Bronchial epithelial cell (primary cell): ENCODE data around the gene DAZAP1. TPM values are rescaled to one million over a fixed set of nuclear protein-coding genes. Genes with fewer than 3 reads are reported as not detected.

Experiments
- DNase-seq: peaks from one replicate; pipeline ENCODE4 v3.0.0-alpha.2; 2010; ENCODE audit warnings: low read depth
- FAIRE-seq: peaks from 2 replicates; lab custom pipeline; 2011; peaks lifted over from hg19 to GRCh38; lab: Jason Lieb, UNC
- H3K27me3 ChIP-seq: 2 replicates; pipeline ENCODE4 v1.5.1; 2011; ENCODE audit warnings: low read length; ENCODE audit not compliant: control insufficient read depth, insufficient read depth
- H3K36me3 ChIP-seq: 2 replicates; pipeline ENCODE4 v1.5.1; 2011; ENCODE audit warnings: low read length; ENCODE audit not compliant: control insufficient read depth, insufficient read depth
- H3K4me3 ChIP-seq: 2 replicates; pipeline ENCODE4 v1.5.1; 2011; ENCODE audit warnings: mild to moderate bottlenecking, low read depth, low read length, control low read depth
- total RNA-seq: library from RNA; depleted of rRNA; stranded (reverse); fragments of >200 nt; gene quantifications from 2 replicates; pipeline ENCODE4 v1.2.1, GENCODE V29; 2014
- TF ChIP-seq, protein P1 (sequence below): IDR thresholded peaks from 2 replicates; pipeline ENCODE4 v1.5.1; 2011; ENCODE audit warnings: mild to moderate bottlenecking, moderate library complexity, low read length, control low read depth, inconsistent platforms; ENCODE audit not compliant: insufficient read depth, severe bottlenecking

DAZAP1 gene
- total RNA-seq, 1 donor from 2014 or later = 115 TPM

DNA sequence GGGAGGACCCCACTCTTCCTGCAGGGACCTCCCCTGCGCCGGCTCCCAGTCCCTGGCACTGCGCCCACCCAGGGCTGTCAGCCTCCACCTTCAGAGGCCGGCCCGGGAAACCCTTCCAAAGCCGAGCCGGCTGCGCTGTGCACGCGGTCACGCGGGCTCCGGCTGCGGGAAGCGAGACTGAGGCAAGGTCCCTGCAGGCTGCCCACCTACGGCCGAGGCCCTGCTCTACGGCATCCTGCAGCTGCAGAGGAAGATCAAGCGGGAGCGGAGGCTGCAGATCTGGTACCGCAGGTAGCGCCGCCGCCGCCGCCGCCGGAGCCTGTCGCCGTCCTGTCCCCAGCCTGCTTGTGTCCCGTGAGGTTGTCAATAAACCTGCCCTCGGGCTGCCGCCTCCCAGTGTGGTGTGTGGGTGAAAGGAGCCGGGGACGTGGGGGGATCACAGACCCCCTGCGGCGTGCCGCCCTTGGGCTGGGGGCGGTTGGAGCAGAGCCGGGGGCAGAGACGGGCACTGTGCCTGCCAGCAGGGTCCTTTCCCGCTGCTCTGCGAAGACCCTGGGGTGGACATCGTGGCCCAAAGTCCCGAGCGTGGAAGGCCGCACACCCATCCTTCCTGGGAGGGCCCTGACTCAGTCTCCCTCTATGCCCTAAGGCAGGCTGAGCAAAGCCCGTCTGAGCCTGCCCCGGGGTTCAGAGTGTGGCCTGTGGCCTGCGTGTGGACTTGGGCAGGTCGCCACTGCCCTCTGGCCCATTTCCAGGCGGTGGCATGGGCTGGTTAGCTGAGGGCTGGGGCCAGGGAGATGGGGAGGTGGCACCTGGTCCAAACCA is 12.0 kb upstream of the DAZAP1 start:
- FAIRE-seq (no peak), DNase-seq (no peak)
- Histone ChIP-seq H3K4me3 (no peak overlapping the region), H3K27me3 (no peaks in the 10 kb centered on the region), H3K36me3 (peaks cover 12% of the 10 kb centered on the region)
- TF ChIP-seq, protein P1, sequence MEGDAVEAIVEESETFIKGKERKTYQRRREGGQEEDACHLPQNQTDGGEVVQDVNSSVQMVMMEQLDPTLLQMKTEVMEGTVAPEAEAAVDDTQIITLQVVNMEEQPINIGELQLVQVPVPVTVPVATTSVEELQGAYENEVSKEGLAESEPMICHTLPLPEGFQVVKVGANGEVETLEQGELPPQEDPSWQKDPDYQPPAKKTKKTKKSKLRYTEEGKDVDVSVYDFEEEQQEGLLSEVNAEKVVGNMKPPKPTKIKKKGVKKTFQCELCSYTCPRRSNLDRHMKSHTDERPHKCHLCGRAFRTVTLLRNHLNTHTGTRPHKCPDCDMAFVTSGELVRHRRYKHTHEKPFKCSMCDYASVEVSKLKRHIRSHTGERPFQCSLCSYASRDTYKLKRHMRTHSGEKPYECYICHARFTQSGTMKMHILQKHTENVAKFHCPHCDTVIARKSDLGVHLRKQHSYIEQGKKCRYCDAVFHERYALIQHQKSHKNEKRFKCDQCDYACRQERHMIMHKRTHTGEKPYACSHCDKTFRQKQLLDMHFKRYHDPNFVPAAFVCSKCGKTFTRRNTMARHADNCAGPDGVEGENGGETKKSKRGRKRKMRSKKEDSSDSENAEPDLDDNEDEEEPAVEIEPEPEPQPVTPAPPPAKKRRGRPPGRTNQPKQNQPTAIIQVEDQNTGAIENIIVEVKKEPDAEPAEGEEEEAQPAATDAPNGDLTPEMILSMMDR = no peak

DNA sequence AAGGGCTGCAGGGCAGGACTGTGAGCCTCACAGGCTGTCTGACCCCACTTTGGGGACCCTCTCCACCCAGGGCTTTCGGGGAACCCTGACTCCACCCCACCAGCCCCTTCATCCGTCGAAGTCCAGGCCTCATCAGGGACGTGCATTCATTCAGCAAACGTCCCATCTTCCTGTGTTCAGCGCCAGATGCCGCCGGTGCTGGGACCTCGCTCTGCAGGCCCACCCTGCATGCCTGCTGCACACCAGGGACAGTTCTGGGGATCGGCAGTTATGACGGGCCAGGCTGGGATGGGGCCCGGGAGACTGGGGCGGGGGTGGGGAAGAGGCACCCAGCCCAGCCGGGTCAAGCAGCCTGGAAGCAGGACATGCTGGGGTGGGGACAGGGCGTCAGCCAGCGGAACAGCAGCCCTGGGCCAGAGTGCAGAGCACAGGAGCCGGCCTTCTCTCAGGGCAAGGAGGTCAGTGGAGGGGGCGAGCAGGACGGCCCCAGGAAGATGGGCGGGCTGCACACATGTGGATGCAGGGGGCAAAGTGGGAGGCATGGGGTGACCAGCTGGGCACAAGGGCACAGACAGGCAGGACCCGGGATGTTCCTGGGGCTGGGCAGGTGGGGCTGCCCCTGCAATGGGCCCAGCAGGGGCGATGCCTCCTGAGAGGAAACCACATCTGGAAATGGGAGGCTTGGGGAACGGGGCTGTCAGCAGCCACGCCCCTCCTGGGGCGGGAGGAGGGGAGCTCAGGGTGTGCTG is 11.2 kb upstream of the DAZAP1 start:
- FAIRE-seq (no peak), DNase-seq (no peak)
- H3K27me3 ChIP-seq = no peaks in the 10 kb centered on the region
- H3K36me3 ChIP-seq = peaks cover 7% of the 10 kb centered on the region
- TF ChIP-seq, protein P1 = no peak
- H3K4me3 ChIP-seq = no peak overlapping the region

DNA sequence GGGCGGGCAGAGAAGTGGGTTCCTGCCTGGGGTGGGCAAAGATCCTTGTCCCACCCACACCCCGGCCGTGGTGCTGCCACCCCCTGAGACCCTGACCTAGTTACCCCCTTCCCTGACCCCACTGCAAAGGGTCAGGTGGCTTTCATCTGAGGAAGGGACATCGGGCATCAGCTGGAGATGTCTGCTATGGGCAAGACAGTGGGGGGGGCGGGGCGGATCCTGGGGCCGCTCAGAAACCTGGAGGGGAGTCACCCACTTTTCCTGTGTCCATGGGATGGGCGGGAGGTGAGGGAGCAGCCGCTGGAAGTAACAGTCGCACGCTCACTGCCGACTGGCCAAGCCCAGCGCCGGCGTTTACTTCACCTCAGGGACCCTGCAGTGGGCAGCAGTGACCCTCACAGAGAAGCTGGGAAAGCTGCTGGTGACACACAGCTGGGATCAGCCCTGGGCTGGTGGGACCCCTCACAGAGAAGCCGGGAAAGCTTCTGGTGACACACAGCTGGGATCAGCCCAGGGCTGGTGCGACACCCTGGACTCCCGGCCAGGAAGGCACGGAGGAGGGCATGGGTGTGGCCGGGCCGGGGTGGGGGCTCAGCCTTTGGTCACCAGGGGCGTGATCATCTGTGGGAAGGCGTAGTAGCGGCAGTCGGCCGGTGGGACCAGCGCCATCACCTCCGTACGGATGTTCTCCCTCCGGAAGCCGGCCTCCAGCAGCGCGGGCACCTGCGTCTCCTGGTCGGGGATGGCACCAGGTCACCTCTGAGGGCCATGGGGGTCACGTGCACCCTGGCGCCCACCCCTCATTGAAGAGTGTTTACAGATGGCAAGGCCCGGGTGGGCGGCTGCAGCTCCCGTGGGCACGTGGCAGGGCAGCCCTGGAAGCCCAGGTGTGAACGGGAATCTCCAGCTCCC is 10.4 kb upstream of the DAZAP1 start:
- FAIRE-seq = no peak
- H3K4me3 ChIP-seq = no peak overlapping the region

DNA sequence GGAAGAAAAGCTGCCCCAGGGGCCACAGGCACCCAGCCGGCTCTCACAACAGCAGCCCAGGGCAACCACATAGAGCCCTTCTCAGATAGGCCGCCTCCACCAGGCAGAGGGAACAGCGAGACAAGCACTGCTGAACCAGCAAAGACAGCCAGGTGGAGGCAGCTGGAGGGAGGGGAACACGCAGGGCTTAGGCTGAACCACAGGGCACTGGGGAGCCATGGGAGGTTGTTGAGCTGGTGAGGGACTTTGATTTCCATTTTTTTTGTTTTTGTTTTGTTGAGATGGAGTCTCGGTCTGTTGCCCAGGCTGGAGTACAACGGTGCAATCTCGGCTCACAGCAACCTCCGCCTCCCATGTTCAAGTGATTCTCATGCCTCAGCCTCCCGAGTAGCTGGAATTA is 9.5 kb upstream of the DAZAP1 start:
- FAIRE-seq (no peak), DNase-seq (no peak)
- TF ChIP-seq, protein P1 = no peak
- no peaks in the 10 kb centered on the region for H3K27me3 ChIP-seq
- H3K4me3 ChIP-seq = no peak overlapping the region
- peaks cover 7% of the 10 kb centered on the region for H3K36me3 ChIP-seq

More for the DNA sequence above, 10.4 kb upstream of the DAZAP1 start:
- DNase-seq = no peak
- Histone ChIP-seq H3K36me3 (peaks cover 7% of the 10 kb centered on the region), H3K27me3 (no peaks in the 10 kb centered on the region)
- TF ChIP-seq, protein P1 = no peak

DNA sequence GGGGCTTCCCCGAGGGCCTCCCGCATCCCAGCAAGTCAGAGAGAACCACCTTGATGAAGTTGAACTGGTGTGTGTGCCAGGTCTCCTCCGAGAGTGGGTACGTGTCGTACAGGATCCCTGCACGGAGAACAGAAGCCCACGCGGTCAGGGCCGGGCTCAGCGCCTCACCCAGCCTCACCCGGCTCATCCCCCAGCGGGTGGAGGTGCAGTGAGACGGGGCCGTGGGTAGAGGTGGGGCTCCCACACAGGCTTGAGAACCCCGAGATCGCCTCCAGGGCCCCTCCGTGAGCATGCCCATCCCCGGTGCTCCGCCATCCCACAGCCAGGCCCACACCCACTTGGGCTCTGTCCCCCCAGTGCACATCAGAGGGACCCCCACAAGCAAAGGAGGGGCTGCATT is 8.3 kb upstream of the DAZAP1 start:
- no peak for DNase-seq
- FAIRE-seq = peak; percentile 7
- TF ChIP-seq, protein P1 = no peak
- peaks cover 4% of the 10 kb centered on the region for H3K36me3 ChIP-seq
- H3K27me3 ChIP-seq = no peaks in the 10 kb centered on the region
- no peak overlapping the region for H3K4me3 ChIP-seq
